ENCODE measurements around the gene KPNA6.

Gene KPNA6

DNA sequence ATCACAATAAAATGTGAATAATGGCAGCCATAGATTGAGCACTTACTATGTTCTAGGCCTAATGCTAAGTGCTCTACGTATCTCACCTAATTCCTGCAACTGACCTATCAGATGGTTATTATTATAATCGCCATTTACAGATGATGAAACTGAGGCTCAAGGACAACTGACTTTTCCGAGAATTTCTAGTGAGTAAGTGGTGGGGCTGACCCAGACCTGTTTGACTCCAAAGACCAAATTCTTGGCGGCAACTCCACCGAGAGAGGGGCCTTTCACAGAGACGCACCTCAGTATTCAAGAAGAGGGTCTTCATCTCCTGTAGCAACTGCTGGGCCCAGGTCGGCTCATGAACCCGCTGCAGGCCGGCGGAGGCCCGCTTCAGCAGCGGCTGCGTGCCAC, 113.7 kb downstream of the KPNA6 start:
- no peak for DNase-seq

DNA sequence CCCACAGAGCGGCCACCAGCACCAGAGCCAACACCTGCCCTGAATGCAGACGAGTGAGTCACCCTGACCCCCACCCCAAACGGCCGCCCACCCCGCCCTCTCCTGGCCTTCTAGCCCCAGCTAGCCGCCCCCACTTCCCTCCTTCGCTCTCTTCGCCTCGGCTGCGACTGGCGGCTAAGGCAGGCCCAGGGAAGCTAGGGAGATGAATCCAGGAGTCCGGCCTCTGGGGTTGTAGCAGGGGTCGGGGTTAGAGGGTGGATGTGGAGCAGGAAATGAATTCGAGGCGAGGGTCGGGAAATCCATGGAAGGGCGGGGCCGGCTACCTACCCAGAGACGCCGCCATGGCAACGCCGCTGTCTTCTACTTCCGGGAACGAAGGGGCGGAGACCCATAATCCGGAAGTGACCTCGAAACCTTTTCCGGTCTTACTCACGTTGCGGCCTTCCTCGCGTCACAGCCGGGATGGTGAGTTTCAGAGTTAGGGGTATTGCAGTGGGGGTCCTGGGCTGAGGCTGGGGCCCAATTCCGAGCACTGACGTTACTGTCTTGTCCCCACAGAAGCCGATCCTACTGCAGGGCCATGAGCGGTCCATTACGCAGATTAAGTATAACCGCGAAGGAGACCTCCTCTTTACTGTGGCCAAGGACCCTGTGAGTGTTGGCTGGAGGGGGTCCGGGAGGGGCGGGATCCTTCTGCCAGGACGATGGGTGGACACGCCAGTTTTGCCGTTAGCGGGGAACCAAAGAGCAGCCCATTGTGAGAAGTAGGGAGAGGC, 114.3 kb downstream of the KPNA6 start, which contains the start of the genes EIF3I and TMEM234:
Gene EIF3I (plus strand): TSS at position 428 of the 776 bp plus-strand sequence. CDS start 35 bp downstream, at position 463.
Gene TMEM234 (minus strand): TSS at position 374 of the 776 bp plus-strand sequence. CDS start 31 bp downstream, at position 343.
- peak; percentile 98 for DNase-seq

DNA sequence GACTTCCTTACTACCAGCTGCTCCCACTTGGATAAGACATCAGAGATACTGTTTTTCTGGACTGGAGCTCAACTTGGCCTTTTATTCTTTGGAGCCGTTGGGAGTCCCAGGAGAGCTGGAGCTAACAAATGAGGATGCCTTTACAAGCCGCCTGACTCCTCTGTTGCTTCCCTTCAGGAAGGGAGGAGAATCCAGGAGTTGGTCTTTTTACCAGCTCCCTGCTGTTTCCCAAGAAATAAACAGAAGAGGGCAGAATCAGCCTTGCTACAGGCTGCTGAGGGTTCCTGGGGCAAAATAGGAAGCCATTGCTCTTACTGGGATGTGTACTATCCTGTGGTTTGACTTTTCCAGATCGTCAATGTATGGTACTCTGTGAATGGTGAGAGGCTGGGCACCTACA, 115.8 kb downstream of the KPNA6 start:
- no peak for DNase-seq

DNA sequence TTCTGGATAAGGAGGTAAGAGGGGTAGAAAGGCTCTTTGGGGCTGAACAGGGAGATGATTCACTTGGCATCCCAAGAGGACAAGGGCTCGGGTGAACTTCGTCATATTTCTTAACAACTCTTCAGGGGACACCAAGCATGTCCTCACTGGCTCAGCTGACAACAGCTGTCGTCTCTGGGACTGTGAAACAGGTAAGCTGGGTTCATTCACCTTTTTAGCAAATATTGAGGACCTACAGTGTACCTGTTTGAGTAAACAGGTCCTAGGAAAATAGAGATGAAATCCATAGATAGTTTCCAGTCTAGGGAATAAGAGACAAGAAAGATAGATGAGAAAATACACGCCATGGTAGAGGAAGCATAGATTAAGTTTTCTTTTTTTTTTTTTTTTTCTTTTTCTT, 116.4 kb downstream of the KPNA6 start:
- no peak for DNase-seq

Data from eye (tissue), 1 donor.